BE2C (cell line): Measurements from ENCODE around the gene KIFC3.
"Not testable (repeated sequence)": the region's sequence is repeated elsewhere in the genome, so short reads cannot be mapped to it uniquely, and the experiment has no call there.

Source experiments
- DNase-seq: peaks from one replicate; pipeline ENCODE4 v3.0.0-alpha.2; 2020
- H3K27me3 ChIP-seq: fragments of 250-450 bp; sonication (Bioruptor Pico); 2 replicates; pipeline ENCODE4 v1.5.1; 2020; ENCODE audit warnings: mild to moderate bottlenecking
- H3K36me3 ChIP-seq: fragments of 250-450 bp; sonication (Bioruptor Pico); 2 replicates; pipeline ENCODE4 v1.5.1; 2020; ENCODE audit warnings: mild to moderate bottlenecking
- H3K4me1 ChIP-seq: fragments of 250-450 bp; sonication (Bioruptor Pico); 2 replicates; pipeline ENCODE4 v1.5.1; 2020
- H3K4me3 ChIP-seq: 2 replicates; pipeline ENCODE4 v1.5.1; 2011; ENCODE audit warnings: low read depth, low read length
- H3K9me3 ChIP-seq: fragments of 250-450 bp; sonication (Bioruptor Pico); 2 replicates; pipeline ENCODE4 v1.5.1; 2020
- CTCF ChIP-seq: IDR thresholded peaks from 2 replicates; pipeline ENCODE4 v1.5.1; 2012; ENCODE audit warnings: mild to moderate bottlenecking, low read depth, low read length

KIFC3 gene

GRCh38 chr16:57797526-57798266 lies 4.6 kb downstream of the KIFC3 start:
- no peak for DNase-seq
- Histone ChIP-seq H3K36me3 (no peaks in the 10 kb centered on the region), H3K9me3 (no peaks in the 10 kb centered on the region), H3K4me3 (no peak overlapping the region), H3K27me3 (no peaks in the 10 kb centered on the region), H3K4me1 (peaks cover 6% of the 10 kb centered on the region)
- no peak for TF ChIP-seq CTCF

DNA sequence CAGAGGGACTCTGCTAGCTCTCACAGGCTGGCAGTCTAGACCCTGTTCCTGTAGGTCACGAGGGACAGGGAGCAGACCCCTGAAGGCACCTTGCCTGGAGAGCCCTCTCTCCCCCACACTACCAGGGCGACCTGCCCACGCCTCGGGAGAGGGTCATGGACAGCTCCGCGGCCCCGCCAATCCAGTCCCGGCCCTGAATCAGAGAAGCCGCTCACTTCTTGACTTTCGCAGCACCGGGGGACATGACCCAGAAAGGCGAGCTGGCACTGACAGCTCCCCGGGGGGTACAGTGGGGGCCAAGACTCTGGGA lies 5.1 kb downstream of the KIFC3 start:
- DNase-seq = no peak
- 0 out of 2 replicates have a peak, but pooled peaks cover 4% of the 10 kb centered on the region for H3K4me1 ChIP-seq
- H3K36me3 ChIP-seq = no peaks in the 10 kb centered on the region
- TF ChIP-seq CTCF = no peak
- H3K9me3 ChIP-seq = no peaks in the 10 kb centered on the region
- H3K4me3 ChIP-seq = no peak overlapping the region
- H3K27me3 ChIP-seq = no peaks in the 10 kb centered on the region

DNA sequence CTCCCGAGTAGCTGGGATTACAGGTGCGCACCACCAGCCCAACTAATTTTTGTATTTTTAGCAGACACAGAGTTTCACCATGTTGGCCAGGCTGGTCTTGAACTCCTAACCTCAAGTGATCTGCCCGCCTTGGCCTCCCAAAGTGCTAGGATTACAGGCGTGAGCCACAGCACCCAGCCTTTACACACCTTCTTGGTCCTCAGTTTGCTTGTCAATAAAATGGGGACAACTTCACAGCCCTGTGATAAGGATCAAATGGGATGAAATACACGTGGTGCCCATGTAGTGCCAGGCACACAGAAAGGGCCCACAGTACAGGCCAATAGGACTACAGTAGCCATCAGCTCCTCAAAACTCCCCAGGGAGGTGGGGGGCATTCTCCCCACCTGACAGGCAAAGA lies 6.3 kb downstream of the KIFC3 start:
- H3K36me3 ChIP-seq, H3K9me3 ChIP-seq, H3K4me3 ChIP-seq, H3K27me3 ChIP-seq, DNase-seq, H3K4me1 ChIP-seq: not testable (repeated sequence)

DNA sequence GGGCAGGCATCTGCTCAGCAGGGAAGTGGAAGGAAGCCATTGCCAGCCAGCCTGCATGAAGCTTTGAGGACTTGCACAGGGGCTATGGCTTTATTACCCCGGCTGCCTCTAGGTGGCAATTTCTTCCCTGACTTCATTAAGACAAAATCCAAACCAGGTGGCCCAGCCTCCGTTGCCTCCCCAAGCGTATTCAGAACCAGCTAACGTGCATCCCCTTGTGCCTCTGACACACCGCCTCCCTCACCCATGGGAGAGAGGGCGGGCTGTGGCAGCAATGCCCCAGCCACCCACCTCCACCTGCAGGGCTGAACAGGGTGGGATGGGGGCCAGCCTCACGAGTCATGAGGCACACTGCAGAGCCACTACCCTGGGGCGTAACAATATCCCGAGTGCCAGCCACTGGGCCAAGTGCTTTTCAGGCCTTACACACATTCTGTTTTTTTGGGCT lies 6.8 kb downstream of the KIFC3 start:
- no peaks in the 10 kb centered on the region for H3K9me3 ChIP-seq
- H3K4me3 ChIP-seq = no peak overlapping the region
- peak; percentile 56 for DNase-seq
- TF ChIP-seq CTCF = peak; percentile 55
- no peaks in the 10 kb centered on the region for H3K36me3 ChIP-seq
- H3K4me1 ChIP-seq = 0 out of 2 replicates have a peak, but pooled peaks cover 4% of the 10 kb centered on the region
- no peaks in the 10 kb centered on the region for H3K27me3 ChIP-seq

- TF ChIP-seq CTCF = no peak
- H3K4me1 ChIP-seq = no peaks in the 10 kb centered on the region
- DNase-seq = no peak
- H3K4me3 ChIP-seq = no peak overlapping the region
- no peaks in the 10 kb centered on the region for H3K9me3 ChIP-seq
- H3K36me3 ChIP-seq = no peaks in the 10 kb centered on the region
- H3K27me3 ChIP-seq = no peaks in the 10 kb centered on the region
Observed at GRCh38 chr16:57794849-57795430, 7.4 kb downstream of the KIFC3 start.

- H3K4me1 ChIP-seq = no peaks in the 10 kb centered on the region
- no peak for DNase-seq
- no peaks in the 10 kb centered on the region for H3K36me3 ChIP-seq
- H3K4me3 ChIP-seq = no peak overlapping the region
- TF ChIP-seq CTCF = no peak
- H3K27me3 ChIP-seq = no peaks in the 10 kb centered on the region
- no peaks in the 10 kb centered on the region for H3K9me3 ChIP-seq
Observed at GRCh38 chr16:57791893-57792461, 10.3 kb downstream of the KIFC3 start.
